Adrenal gland (tissue), 5 donors: ENCODE results near the gene ANTXR1.

ENCODE experiments used
- CTCF ChIP-seq, 6 experiments: fragments of 450-650 bp in 4 of 6; fragments of 200-600 bp in 2 of 6; sonication (generic) in 1 of 6; IDR thresholded peaks; 1 replicate in 5 of 6; 2 replicates in 1 of 6; pipeline versions ENCODE4 v1.5.1 to v1.8.0; 2016 to 2021; ENCODE audit warnings: antibody characterized with exemption in 6 of 6, mild to moderate bottlenecking in 2 of 6, moderate library complexity in 1 of 6
- POLR2A ChIP-seq, 2 donors: fragments of 450-650 bp; IDR thresholded peaks; one replicate each; pipeline ENCODE4 v1.6.1; 2017; ENCODE audit warnings: antibody characterized with exemption in 2 of 2, mild to moderate bottlenecking in 2 of 2, moderate library complexity in 1 of 2
- donor health status: DM: no; HTN: no; CAD: no.

GRCh38 chr2:69081757-69082156, 68.8 kb downstream of the ANTXR1 start:
- TF ChIP-seq CTCF (IDR thresholded peaks at IDR 0.05), result no peak
- no peak for TF ChIP-seq POLR2A (IDR thresholded peaks at IDR 0.05)
